K562 (cell line): ENCODE results near the gene AIRE. TPM values are rescaled to one million over a fixed set of nuclear protein-coding genes. Genes with fewer than 3 reads are reported as not detected.
A peak's percentile ranks its signal among the peaks of the same experiment; 100 is the strongest.

Experiments
- ATAC-seq: fragments of 200-7000 bp; cut with Tn5 transposase; 3 replicates; pipeline ENCODE4 v1.9.1; 2020; ENCODE audit warnings: moderate library complexity
- BruUV-seq: library from RNA; stranded (reverse); fragments of 400-500 nt; replicated peaks from 2 replicates; lab custom pipeline; 2021; lab: Mats Ljungman, UMichigan
- CTCF ChIA-PET: fragments of 300-600 bp; formaldehyde crosslinking; extraction: SDS; loops from one replicate; lab custom pipeline; 2021; ENCODE audit warnings: low intra/inter-chr PET ratio; lab: Yijun Ruan, JAX
- POLR2A ChIA-PET: fragments of 300-600, 350-650 bp; sonication (Branson Sonifier 250); formaldehyde crosslinking; extraction: SDS; loops from one replicate; lab custom pipeline; 2021; ENCODE audit warnings: antibody characterized with exemption, inconsistent platforms; lab: Yijun Ruan, JAX
- DNase-seq, 4 experiments: peaks; one replicate each; pipeline versions ENCODE4 v3.0.0 to v3.0.0-alpha.2; 2011 to 2018; ENCODE audit warnings: low spot score in 3 of 4, mixed read lengths in 3 of 4; ENCODE audit errors: extremely low read depth in 1 of 4
- FAIRE-seq: peaks from 2 replicates; lab custom pipeline; 2011; peaks lifted over from hg19 to GRCh38; lab: Jason Lieb, UNC
- H2AFZ ChIP-seq: 2 replicates; pipeline ENCODE4 v1.6.0; 2011; ENCODE audit warnings: low read depth, low read length, control low read depth, inconsistent platforms
- H3K27ac ChIP-seq: fragments of 200-600 bp; 3 replicates; pipeline ENCODE4 v1.8.0; 2011; ENCODE audit warnings: low read depth, mild to moderate bottlenecking, control low read depth, inconsistent platforms, low read length, moderate library complexity, mixed read lengths; ENCODE audit errors: extremely low read depth
- H3K27me3 ChIP-seq, 2 experiments: fragments of 300-600 bp in 1 of 2; 2 replicates in 1 of 2; 3 replicates in 1 of 2; pipeline versions ENCODE4 v1.6.0 to v1.8.0; 2011; ENCODE audit warnings: inconsistent platforms in 2 of 2, low read length in 2 of 2, mild to moderate bottlenecking in 1 of 2, mixed read lengths in 1 of 2, moderate library complexity in 1 of 2; ENCODE audit not compliant: control insufficient read depth in 2 of 2, insufficient read depth in 2 of 2
- H3K36me3 ChIP-seq: fragments of 300-600 bp; 3 replicates; pipeline ENCODE4 v1.8.0; 2011; ENCODE audit warnings: mild to moderate bottlenecking, low read length, inconsistent platforms; ENCODE audit not compliant: control insufficient read depth, insufficient read depth
- H3K4me1 ChIP-seq, 2 experiments: fragments of 200-600 bp in 1 of 2; replicated peaks in 1 of 2; 2 replicates in 1 of 2; 3 replicates in 1 of 2; pipeline versions ENCODE4 v1.5.1 to v1.8.0; 2011; ENCODE audit warnings: inconsistent platforms in 2 of 2, low read length in 2 of 2, mild to moderate bottlenecking in 1 of 2, mixed read lengths in 1 of 2, moderate library complexity in 1 of 2; ENCODE audit not compliant: control insufficient read depth in 2 of 2, insufficient read depth in 2 of 2
- H3K4me2 ChIP-seq: 2 replicates; pipeline ENCODE4 v1.6.1; 2011; ENCODE audit warnings: low read length, control low read depth, inconsistent platforms, mixed read lengths; ENCODE audit not compliant: insufficient read depth
- H3K4me3 ChIP-seq: fragments of 200-600 bp; sonication (generic), shearing (Covaris generic); 2 replicates; pipeline ENCODE4 v1.5.1; 2016; ENCODE audit warnings: control low read depth, inconsistent platforms
- H3K79me2 ChIP-seq: fragments of 200-600 bp; 3 replicates; pipeline ENCODE4 v1.8.0; 2011; ENCODE audit warnings: low read length, inconsistent platforms; ENCODE audit not compliant: control insufficient read depth, insufficient read depth
- H3K9ac ChIP-seq, 2 experiments: 2 replicates each; pipeline versions ENCODE4 v1.6.0 to v1.6.1; 2011; ENCODE audit warnings: low read depth in 2 of 2, low read length in 2 of 2, control low read depth in 1 of 2, inconsistent platforms in 1 of 2, mild to moderate bottlenecking in 1 of 2, mixed read lengths in 1 of 2; ENCODE audit not compliant: insufficient read depth in 1 of 2
- H3K9me1 ChIP-seq: one replicate; pipeline ENCODE4 v1.6.0; 2011; ENCODE audit warnings: inconsistent platforms, mild to moderate bottlenecking, low read length, moderate library complexity; ENCODE audit not compliant: control insufficient read depth, insufficient read depth
- H3K9me3 ChIP-seq: replicated peaks from 2 replicates; pipeline ENCODE4 v1.5.1; 2011; ENCODE audit warnings: low read depth, low read length, inconsistent platforms; ENCODE audit not compliant: control insufficient read depth, insufficient read depth
- H4K20me1 ChIP-seq: replicated peaks from 2 replicates; pipeline ENCODE4 v1.6.1; 2011; ENCODE audit warnings: low read length, inconsistent platforms, mixed read lengths; ENCODE audit not compliant: control insufficient read depth, insufficient read depth
- EGR1 ChIP-seq: fragments of 450-650 bp; conservative IDR thresholded peaks from 2 replicates; pipeline ENCODE4 v1.6.1; 2017; ENCODE audit warnings: mild to moderate bottlenecking
- FUS ChIP-seq: fragments of 200-400 bp; formaldehyde crosslinking; optimal IDR thresholded peaks from 2 replicates; pipeline ENCODE3; 2017; ENCODE audit warnings: low read depth, low read length
- POLR3A ChIP-seq: IDR thresholded peaks from 2 replicates; pipeline ENCODE4 v1.6.1; 2011; ENCODE audit warnings: borderline replicate concordance, mild to moderate bottlenecking, moderate library complexity; ENCODE audit not compliant: insufficient read length, insufficient read depth; ENCODE audit errors: extremely low read depth
- WGBS: fragments of 100-300 bp; shearing (Covaris generic); methylation state at CpG from one replicate; pipeline ENCODE4 v1.1.6; 2016; ENCODE audit warnings: low coverage, mixed read lengths; ENCODE audit not compliant: insufficient coverage; ENCODE audit errors: missing lambda C conversion rate; 5-methylcytosine and 5-hydroxymethylcytosine counted together
- in situ Hi-C: fragments of 300-500 bp; cut with MboI; formaldehyde crosslinking; loops from 4 replicates; pipeline ENCODE4 v1.15.0; 2018; ENCODE audit warnings: inconsistent platforms, mixed read lengths
- intact Hi-C: fragments of 100-400 bp; cut with micrococcal nuclease; formaldehyde crosslinking; loops from 2 replicates; pipeline ENCODE4 v1.14.2; 2022
- polyA plus RNA-seq, 8 experiments: library from polyadenylated mRNA; depleted of rRNA in 4 of 8; stranded (reverse) in 5 of 8; unstranded in 3 of 8; fragments of >200 nt; fragmentation: Nextera tagmentation in 2 of 8; fragmentation: Illumina TruSeq in 1 of 8; extraction: Ambion mirVana in 2 of 8; extraction: Trizol in 1 of 8; gene quantifications; 2 replicates each; pipeline versions ENCODE4 v1.2.1 to v1.2.3, GENCODE V29; 2011 to 2014; ENCODE audit warnings: inconsistent platforms in 1 of 8, missing spikeins in 1 of 8
- total RNA-seq, 7 experiments: library from RNA; depleted of rRNA in 6 of 7; stranded (reverse); fragments of >200 nt in 6 of 7; fragmentation: Illumina TruSeq in 2 of 7; extraction: Trizol in 2 of 7; gene quantifications; 2 replicates each; pipeline versions ENCODE4 v1.2.1 to v1.2.3, GENCODE V29; 2011 to 2021; ENCODE audit warnings: low replicate concordance in 1 of 7
- TF ChIP-seq, protein P1 (sequence below): fragments of 250-450 bp; sonication (Bioruptor Pico); IDR thresholded peaks from 2 replicates; pipeline ENCODE4 v1.4.0; 2020
- TF ChIP-seq, protein P2 (sequence below): fragments of 200-800 bp; sonication (Bioruptor generic); IDR thresholded peaks from 2 replicates; pipeline ENCODE4 v1.6.1; 2017; ENCODE audit warnings: missing genetic modification characterization, missing compliant biosample characterization

Gene AIRE
- total and polyA plus RNA-seq, 9 of the 15 experiments (the other 6 are each of a cell fraction or from before 2014, with no cell fraction given), result 0.01 TPM; not detected in 8

DNA sequence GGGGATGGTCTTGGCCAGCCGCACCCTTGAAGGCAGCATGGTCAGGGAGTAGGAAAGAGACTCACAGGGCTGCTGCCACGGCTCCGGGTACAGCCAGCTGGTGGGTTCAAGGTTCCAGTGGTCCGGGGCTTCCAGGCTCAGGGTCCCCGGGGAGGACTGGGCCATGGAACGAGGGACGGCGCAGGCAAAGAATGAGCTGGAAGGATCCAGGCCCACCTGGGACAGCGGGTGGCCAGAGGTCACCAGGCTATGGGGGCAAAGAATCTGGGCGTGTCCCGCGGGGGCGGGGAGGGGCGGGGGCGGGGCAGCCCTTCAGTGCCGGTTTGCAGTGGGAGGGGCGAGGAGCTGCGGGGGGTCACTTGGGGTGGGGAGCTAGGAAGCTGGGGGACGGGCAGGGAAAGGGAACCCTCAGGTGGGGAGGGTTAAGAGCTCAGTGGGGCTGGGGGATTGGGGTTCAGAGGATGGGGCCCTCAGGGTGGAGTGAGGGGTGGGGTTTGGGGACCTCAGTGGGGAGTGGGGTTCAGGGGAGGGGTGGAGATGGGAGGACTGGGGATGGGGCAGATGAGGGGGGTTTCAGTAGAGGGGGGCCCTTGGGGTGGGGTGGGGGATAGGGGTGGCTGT is 23.9 kb upstream of the AIRE start, which contains the start of gene DNMT3L:
Gene DNMT3L, minus strand, starts transcription at position 223 of the 621 bp plus-strand sequence. CDS start 638 bp downstream, outside the sequence.
- H2AFZ ChIP-seq, result no peak within 1 kb of the TSS
- DNase-seq, result peak; percentile 19 to 87 (median 71)
- peaks cover 0 to 23% of the 10 kb centered on the region in 2 experiments; a peak in 2 of 5 replicates for H3K4me1 ChIP-seq
- ChIA-PET POLR2A (no interaction called here), CTCF (no interaction called here)
- no peak within 1 kb of the TSS for H3K4me3 ChIP-seq
- H4K20me1 ChIP-seq, result peaks cover 6% of the 10 kb centered on the region; the same call in 1 of the 2 replicates
- H3K36me3 ChIP-seq, result no peaks in the 10 kb centered on the region
- intact Hi-C loops (no loop called here), in situ Hi-C loops (no loop called here)
- no peaks in the 10 kb centered on the region for H3K9me1 ChIP-seq
- no TSS peak for BruUV-seq
- peak within 1 kb of the TSS in 1 of 2 experiments; percentile 26; a peak in 1 of 4 replicates for H3K9ac ChIP-seq
- TF ChIP-seq EGR1 (peak; percentile 55), FUS (no peak), POLR3A (no peak)
- TF ChIP-seq, protein P1, sequence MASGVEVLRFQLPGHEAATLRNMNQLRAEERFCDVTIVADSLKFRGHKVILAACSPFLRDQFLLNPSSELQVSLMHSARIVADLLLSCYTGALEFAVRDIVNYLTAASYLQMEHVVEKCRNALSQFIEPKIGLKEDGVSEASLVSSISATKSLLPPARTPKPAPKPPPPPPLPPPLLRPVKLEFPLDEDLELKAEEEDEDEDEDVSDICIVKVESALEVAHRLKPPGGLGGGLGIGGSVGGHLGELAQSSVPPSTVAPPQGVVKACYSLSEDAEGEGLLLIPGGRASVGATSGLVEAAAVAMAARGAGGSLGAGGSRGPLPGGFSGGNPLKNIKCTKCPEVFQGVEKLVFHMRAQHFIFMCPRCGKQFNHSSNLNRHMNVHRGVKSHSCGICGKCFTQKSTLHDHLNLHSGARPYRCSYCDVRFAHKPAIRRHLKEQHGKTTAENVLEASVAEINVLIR (CRISPR knock-in tag), result no peak
- TF ChIP-seq, protein P2, sequence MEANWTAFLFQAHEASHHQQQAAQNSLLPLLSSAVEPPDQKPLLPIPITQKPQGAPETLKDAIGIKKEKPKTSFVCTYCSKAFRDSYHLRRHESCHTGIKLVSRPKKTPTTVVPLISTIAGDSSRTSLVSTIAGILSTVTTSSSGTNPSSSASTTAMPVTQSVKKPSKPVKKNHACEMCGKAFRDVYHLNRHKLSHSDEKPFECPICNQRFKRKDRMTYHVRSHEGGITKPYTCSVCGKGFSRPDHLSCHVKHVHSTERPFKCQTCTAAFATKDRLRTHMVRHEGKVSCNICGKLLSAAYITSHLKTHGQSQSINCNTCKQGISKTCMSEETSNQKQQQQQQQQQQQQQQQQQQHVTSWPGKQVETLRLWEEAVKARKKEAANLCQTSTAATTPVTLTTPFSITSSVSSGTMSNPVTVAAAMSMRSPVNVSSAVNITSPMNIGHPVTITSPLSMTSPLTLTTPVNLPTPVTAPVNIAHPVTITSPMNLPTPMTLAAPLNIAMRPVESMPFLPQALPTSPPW (CRISPR knock-in tag), result peak; percentile 33; the same call in 1 of the 2 replicates
- H3K27me3 ChIP-seq, result peaks cover 22 to 49% of the 10 kb centered on the region in 2 experiments
- no peak for FAIRE-seq
- H3K9me3 ChIP-seq, result no peaks in the 10 kb centered on the region
- no peak within 1 kb of the TSS for H3K27ac ChIP-seq
- no peak; the same call in 2 of the 3 replicates for ATAC-seq
- no peak within 1 kb of the TSS for H3K4me2 ChIP-seq
- H3K79me2 ChIP-seq, result no peaks in the 10 kb centered on the region
- 23% methylated on average over 9 of the region's 19 CpGs for WGBS
